ENCODE measurements around the gene PSEN2. TPM values are rescaled to one million over a fixed set of nuclear protein-coding genes. Genes with fewer than 3 reads are reported as not detected.

PSEN2 gene
- total and polyA plus RNA-seq, 2 donors (not counting 3 experiments of a cell fraction or from before 2014, with no cell fraction given), result 12.5 to 19.3 TPM

GRCh38 chr1:226904772-226905171 lies 34.4 kb downstream of the PSEN2 start:
- intact Hi-C loops (cut with micrococcal nuclease) (no loop called here), dilution Hi-C loops (cut with MboI; ENCODE audit: extremely low pct_ligation_motif_present, low sequenced_read_pairs) (no loop called here)
- no peak overlapping the region for H3K9ac ChIP-seq (replicated peaks; ENCODE audit: extremely low read depth, insufficient read depth, low read length)
- TF ChIP-seq MAX (IDR thresholded peaks at IDR 0.05; ENCODE audit: insufficient read depth, insufficient read length) (no peak), POLR2A (IDR thresholded peaks at IDR 0.05; ENCODE audit: low read depth, low read length) (no peak), JUN (IDR thresholded peaks at IDR 0.05; ENCODE audit: borderline replicate concordance, insufficient read depth, insufficient read length, low read depth) (no peak), MYC (IDR thresholded peaks at IDR 0.05; ENCODE audit: low read depth, low read length) (no peak), EZH2 (IDR thresholded peaks at IDR 0.05; ENCODE audit: borderline replicate concordance, low read depth, low read length, severe bottlenecking) (no peak), POLR2AphosphoS5 (IDR thresholded peaks at IDR 0.05; ENCODE audit: insufficient read depth, low read depth, low read length) (no peak), FOS (IDR thresholded peaks at IDR 0.05; ENCODE audit: borderline replicate concordance, insufficient read depth, low read length) (no peak), GATA2 (IDR thresholded peaks at IDR 0.05; ENCODE audit: insufficient read depth, insufficient read length, low read depth, low read length) (no peak)
- TF ChIP-seq, protein P1, sequence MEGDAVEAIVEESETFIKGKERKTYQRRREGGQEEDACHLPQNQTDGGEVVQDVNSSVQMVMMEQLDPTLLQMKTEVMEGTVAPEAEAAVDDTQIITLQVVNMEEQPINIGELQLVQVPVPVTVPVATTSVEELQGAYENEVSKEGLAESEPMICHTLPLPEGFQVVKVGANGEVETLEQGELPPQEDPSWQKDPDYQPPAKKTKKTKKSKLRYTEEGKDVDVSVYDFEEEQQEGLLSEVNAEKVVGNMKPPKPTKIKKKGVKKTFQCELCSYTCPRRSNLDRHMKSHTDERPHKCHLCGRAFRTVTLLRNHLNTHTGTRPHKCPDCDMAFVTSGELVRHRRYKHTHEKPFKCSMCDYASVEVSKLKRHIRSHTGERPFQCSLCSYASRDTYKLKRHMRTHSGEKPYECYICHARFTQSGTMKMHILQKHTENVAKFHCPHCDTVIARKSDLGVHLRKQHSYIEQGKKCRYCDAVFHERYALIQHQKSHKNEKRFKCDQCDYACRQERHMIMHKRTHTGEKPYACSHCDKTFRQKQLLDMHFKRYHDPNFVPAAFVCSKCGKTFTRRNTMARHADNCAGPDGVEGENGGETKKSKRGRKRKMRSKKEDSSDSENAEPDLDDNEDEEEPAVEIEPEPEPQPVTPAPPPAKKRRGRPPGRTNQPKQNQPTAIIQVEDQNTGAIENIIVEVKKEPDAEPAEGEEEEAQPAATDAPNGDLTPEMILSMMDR (IDR thresholded peaks at IDR 0.05; ENCODE audit: extremely low read depth in 1 of 2, insufficient read depth in 1 of 2, low read depth in 1 of 2, low read length in 2 of 2), result no peak
- H3K4me1 ChIP-seq (ENCODE audit: control insufficient read depth, extremely low read depth, insufficient read depth, low read length), result no peaks in the 10 kb centered on the region
- no peak for DNase-seq (ENCODE audit: low read depth, low spot score)
- H2AFZ ChIP-seq (ENCODE audit: low read depth, low read length), result no peak overlapping the region
- no peaks in the 10 kb centered on the region for H3K79me2 ChIP-seq (ENCODE audit: control insufficient read depth, insufficient read depth, low read length)
- H3K27ac ChIP-seq (ENCODE audit: insufficient read depth, low read depth, low read length), result no peak overlapping the region
- no peak overlapping the region for H3K4me3 ChIP-seq (replicated peaks in 1 of 3; ENCODE audit: insufficient read depth in 1 of 3, low read depth in 1 of 3, low read length in 3 of 3)
- ChIA-PET CTCF (interaction anchor here (1.3 kb wide), 1 partner anchor 8 kb away, joined by 6 read pairs; no protein-coding TSS in a partner anchor), POLR2A (no interaction called here)
- H3K9me1 ChIP-seq (replicated peaks; ENCODE audit: control insufficient read depth, extremely low read depth, insufficient read depth, low read length), result no peaks in the 10 kb centered on the region
- no peaks in the 10 kb centered on the region for H4K20me1 ChIP-seq (replicated peaks; ENCODE audit: control insufficient read depth, extremely low read depth, insufficient read depth, low read length)
- no peak for FAIRE-seq
- H3K27me3 ChIP-seq (ENCODE audit: control insufficient read depth in 2 of 2, insufficient read depth in 2 of 2, low read length in 2 of 2), result no peaks in the 10 kb centered on the region
- no peaks in the 10 kb centered on the region for H3K36me3 ChIP-seq (ENCODE audit: control insufficient read depth in 2 of 2, extremely low read depth in 1 of 2, insufficient read depth in 2 of 2, low read length in 2 of 2)
- BruUV-seq (replicated peaks), result no TSS peak
- H3K9me3 ChIP-seq (replicated peaks; ENCODE audit: control insufficient read depth, insufficient read depth, low read length), result no peaks in the 10 kb centered on the region
- no peak overlapping the region for H3K4me2 ChIP-seq (ENCODE audit: insufficient read depth, low read length)
